Neural cell (in vitro differentiated cells): ENCODE results near the gene ANK2.

Experiments used
- RAD21 ChIP-seq: fragments of 450-650 bp; conservative IDR thresholded peaks from 2 replicates; pipeline ENCODE4 v1.6.1; 2014; ENCODE audit warnings: antibody characterized with exemption, mild to moderate bottlenecking, moderate library complexity
- TF ChIP-seq, protein P1 (sequence below): fragments of 450-650 bp; IDR thresholded peaks from 2 replicates; pipeline ENCODE4 v1.5.1; 2014; ENCODE audit warnings: antibody characterized with exemption, mild to moderate bottlenecking, moderate library complexity; ENCODE audit not compliant: poor library complexity, severe bottlenecking

DNA sequence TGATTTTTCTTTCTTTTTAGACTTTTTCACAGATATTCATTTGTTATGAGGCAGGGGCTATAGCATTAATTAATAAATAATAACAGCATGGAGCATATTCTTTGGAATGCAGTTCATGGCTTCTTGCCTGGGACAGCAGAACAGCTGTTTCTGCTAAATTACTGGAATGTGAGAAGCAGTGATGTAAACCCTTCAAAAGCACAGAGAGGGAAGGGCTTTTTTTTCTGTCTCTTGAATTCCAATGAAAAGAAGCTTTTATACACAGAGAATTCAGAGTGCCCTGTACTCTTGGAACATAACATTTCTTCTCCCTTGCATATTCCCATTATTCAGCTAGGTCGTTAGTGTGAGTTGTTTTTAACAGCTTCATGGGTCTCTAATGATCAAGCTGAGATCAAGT, 28.5 kb upstream of the ANK2 start:
- TF ChIP-seq, protein P1, sequence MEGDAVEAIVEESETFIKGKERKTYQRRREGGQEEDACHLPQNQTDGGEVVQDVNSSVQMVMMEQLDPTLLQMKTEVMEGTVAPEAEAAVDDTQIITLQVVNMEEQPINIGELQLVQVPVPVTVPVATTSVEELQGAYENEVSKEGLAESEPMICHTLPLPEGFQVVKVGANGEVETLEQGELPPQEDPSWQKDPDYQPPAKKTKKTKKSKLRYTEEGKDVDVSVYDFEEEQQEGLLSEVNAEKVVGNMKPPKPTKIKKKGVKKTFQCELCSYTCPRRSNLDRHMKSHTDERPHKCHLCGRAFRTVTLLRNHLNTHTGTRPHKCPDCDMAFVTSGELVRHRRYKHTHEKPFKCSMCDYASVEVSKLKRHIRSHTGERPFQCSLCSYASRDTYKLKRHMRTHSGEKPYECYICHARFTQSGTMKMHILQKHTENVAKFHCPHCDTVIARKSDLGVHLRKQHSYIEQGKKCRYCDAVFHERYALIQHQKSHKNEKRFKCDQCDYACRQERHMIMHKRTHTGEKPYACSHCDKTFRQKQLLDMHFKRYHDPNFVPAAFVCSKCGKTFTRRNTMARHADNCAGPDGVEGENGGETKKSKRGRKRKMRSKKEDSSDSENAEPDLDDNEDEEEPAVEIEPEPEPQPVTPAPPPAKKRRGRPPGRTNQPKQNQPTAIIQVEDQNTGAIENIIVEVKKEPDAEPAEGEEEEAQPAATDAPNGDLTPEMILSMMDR, result no peak
- no peak for TF ChIP-seq RAD21
